Trophoblast cell (in vitro differentiated cells and primary cell): Measurements from ENCODE around the gene GPR3. TPM values are rescaled to one million over a fixed set of nuclear protein-coding genes. Genes with fewer than 3 reads are reported as not detected.

ENCODE experiments used
- DNase-seq, 2 donors: peaks; one replicate each; pipeline ENCODE4 v3.0.0-alpha.2; 2016
- H2AFZ ChIP-seq: 2 replicates; pipeline ENCODE4 v1.6.1; 2013; ENCODE audit warnings: low read length, moderate library complexity, mild to moderate bottlenecking; ENCODE audit not compliant: insufficient read depth, poor library complexity
- H2AK5ac ChIP-seq: 2 replicates; pipeline ENCODE4 v1.6.1; 2013; ENCODE audit warnings: mild to moderate bottlenecking, low read length
- H2BK120ac ChIP-seq: 2 replicates; pipeline ENCODE4 v1.6.1; 2013; ENCODE audit warnings: low read length, mild to moderate bottlenecking, moderate library complexity; ENCODE audit not compliant: insufficient read depth, poor library complexity
- H2BK12ac ChIP-seq: 2 replicates; pipeline ENCODE4 v1.6.1; 2013; ENCODE audit warnings: mild to moderate bottlenecking, low read length, moderate library complexity
- H2BK5ac ChIP-seq: 2 replicates; pipeline ENCODE4 v1.6.1; 2013; ENCODE audit warnings: low read length, low read depth, moderate library complexity, mild to moderate bottlenecking; ENCODE audit not compliant: poor library complexity
- H3K14ac ChIP-seq: 2 replicates; pipeline ENCODE4 v1.6.1; 2013; ENCODE audit warnings: mild to moderate bottlenecking, low read length
- H3K18ac ChIP-seq: 2 replicates; pipeline ENCODE4 v1.6.1; 2013; ENCODE audit warnings: mild to moderate bottlenecking, low read length
- H3K23ac ChIP-seq: 2 replicates; pipeline ENCODE4 v1.6.1; 2013; ENCODE audit warnings: low read length
- H3K27ac ChIP-seq: 2 replicates; pipeline ENCODE4 v1.5.1; 2013; ENCODE audit warnings: low read depth, mild to moderate bottlenecking, inconsistent platforms, low read length, moderate library complexity
- H3K27me3 ChIP-seq: 2 replicates; pipeline ENCODE4 v1.6.1; 2013; ENCODE audit warnings: inconsistent platforms, mild to moderate bottlenecking, low read length, moderate library complexity; ENCODE audit not compliant: insufficient read depth
- H3K36me3 ChIP-seq, 2 experiments: 1 replicate in 1 of 2; 2 replicates in 1 of 2; pipeline ENCODE4 v1.6.1; 2013; ENCODE audit warnings: low read length in 2 of 2, mild to moderate bottlenecking in 2 of 2, moderate library complexity in 1 of 2; ENCODE audit not compliant: insufficient read depth in 2 of 2, control insufficient read depth in 1 of 2
- H3K4ac ChIP-seq: 2 replicates; pipeline ENCODE4 v1.6.1; 2013; ENCODE audit warnings: low read depth, mild to moderate bottlenecking, low read length, moderate library complexity
- H3K4me1 ChIP-seq, 2 experiments: 1 replicate in 1 of 2; 2 replicates in 1 of 2; pipeline ENCODE4 v1.6.1; 2013; ENCODE audit warnings: low read length in 2 of 2, mild to moderate bottlenecking in 2 of 2, moderate library complexity in 1 of 2; ENCODE audit not compliant: insufficient read depth in 2 of 2, control insufficient read depth in 1 of 2
- H3K4me2 ChIP-seq: 2 replicates; pipeline ENCODE4 v1.6.1; 2013; ENCODE audit warnings: inconsistent platforms, mild to moderate bottlenecking, low read length, moderate library complexity
- H3K4me3 ChIP-seq: 2 replicates; pipeline ENCODE4 v1.5.1; 2013; ENCODE audit warnings: mild to moderate bottlenecking, low read depth, low read length, inconsistent platforms
- H3K79me1 ChIP-seq: one replicate; pipeline ENCODE4 v1.6.1; 2013; ENCODE audit warnings: low read length
- H3K79me2 ChIP-seq: 2 replicates; pipeline ENCODE4 v1.6.1; 2013; ENCODE audit warnings: low read length, mild to moderate bottlenecking; ENCODE audit not compliant: control insufficient read depth, insufficient read depth, poor library complexity
- H3K9ac ChIP-seq: 2 replicates; pipeline ENCODE4 v1.6.1; 2013; ENCODE audit warnings: mild to moderate bottlenecking, low read length
- H3K9me3 ChIP-seq: 2 replicates; pipeline ENCODE4 v1.6.1; 2013; ENCODE audit warnings: low read depth, mild to moderate bottlenecking, control low read depth, inconsistent platforms, low read length; ENCODE audit not compliant: insufficient read depth
- H4K12ac ChIP-seq: 2 replicates; pipeline ENCODE4 v1.6.1; 2013; ENCODE audit warnings: low read depth, mild to moderate bottlenecking, low read length, moderate library complexity
- H4K8ac ChIP-seq: 2 replicates; pipeline ENCODE4 v1.6.1; 2013; ENCODE audit warnings: low read depth, mild to moderate bottlenecking, low read length, moderate library complexity
- H4K91ac ChIP-seq: one replicate; pipeline ENCODE4 v1.6.1; 2013; ENCODE audit warnings: low read depth, mild to moderate bottlenecking, low read length, moderate library complexity
- WGBS: extraction: QIAGEN DNeasy Blood & Tissue Kit; methylation state at CpG from one replicate; pipeline ENCODE4 v1.1.7; 2013; ENCODE audit warnings: missing lambda C conversion rate; ENCODE audit not compliant: insufficient read length, insufficient coverage; ENCODE audit errors: extremely low coverage; 5-methylcytosine and 5-hydroxymethylcytosine counted together
- polyA plus RNA-seq: library from polyadenylated mRNA; stranded (reverse); fragments of 200-250 nt; gene quantifications from 2 replicates; pipeline ENCODE4 v1.2.3, GENCODE V29; 2013

GPR3 gene, protein sequence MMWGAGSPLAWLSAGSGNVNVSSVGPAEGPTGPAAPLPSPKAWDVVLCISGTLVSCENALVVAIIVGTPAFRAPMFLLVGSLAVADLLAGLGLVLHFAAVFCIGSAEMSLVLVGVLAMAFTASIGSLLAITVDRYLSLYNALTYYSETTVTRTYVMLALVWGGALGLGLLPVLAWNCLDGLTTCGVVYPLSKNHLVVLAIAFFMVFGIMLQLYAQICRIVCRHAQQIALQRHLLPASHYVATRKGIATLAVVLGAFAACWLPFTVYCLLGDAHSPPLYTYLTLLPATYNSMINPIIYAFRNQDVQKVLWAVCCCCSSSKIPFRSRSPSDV
- 0.47 and 0.60 TPM in 2 replicates for polyA plus RNA-seq

DNA sequence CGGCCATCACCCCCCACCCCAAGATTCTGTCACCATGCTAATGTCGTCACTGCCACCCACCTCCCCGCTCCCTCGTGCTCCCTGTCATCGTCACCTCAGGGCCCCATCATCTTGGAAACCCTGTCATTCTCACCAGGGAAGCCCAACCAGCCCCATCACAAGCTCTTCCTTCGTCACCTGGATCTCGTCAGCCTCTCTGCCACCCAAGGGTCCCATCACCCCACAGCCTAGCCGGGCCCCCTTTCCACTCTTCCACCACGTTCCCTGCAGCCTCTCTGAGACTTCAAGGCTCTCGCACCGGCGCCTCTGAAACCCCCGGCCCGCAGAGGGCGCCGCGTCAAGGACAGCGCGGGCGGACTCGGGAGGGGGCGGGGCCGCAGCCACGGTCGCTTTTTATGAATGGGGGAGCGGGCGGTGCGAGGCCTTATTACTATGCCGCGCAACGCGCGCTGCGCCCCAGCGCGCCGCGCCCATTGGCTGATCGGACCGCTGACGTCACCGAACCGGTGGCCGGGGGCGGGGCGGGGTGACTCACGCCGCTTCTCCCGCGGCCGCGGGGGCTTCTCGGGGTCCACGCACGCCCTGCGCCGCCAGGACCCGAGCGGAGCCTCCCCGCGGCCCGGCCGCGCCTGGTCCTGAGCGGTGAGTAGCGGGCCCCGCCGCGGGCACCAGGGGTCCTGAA is at the start of gene GPR3:
GPR3 (plus strand) TSS at position 527 of the 682 bp plus-strand sequence. CDS start 1,177 bp downstream, outside the sequence.
- Histone ChIP-seq H3K79me2 (no peaks in the 10 kb centered on the region), H3K27ac (no peak within 1 kb of the TSS), H3K79me1 (peaks cover 2% of the 10 kb centered on the region), H2AFZ (peak within 1 kb of the TSS; percentile 64), H4K12ac (no peak within 1 kb of the TSS), H2BK5ac (no peak within 1 kb of the TSS), H3K9ac (peak within 1 kb of the TSS; percentile 15), H3K27me3 (no peaks in the 10 kb centered on the region), H2BK120ac (no peak within 1 kb of the TSS), H3K14ac (no peak within 1 kb of the TSS), H3K36me3 (no peaks in the 10 kb centered on the region), H3K4me2 (peak within 1 kb of the TSS; percentile 93), H3K18ac (no peak within 1 kb of the TSS), H4K91ac (no peak within 1 kb of the TSS), H3K4me3 (peak within 1 kb of the TSS; percentile 70), H4K8ac (peak within 1 kb of the TSS; percentile 28), H3K4ac (no peak within 1 kb of the TSS), H3K23ac (no peak within 1 kb of the TSS), H2AK5ac (no peak within 1 kb of the TSS), H2BK12ac (no peak within 1 kb of the TSS), H3K9me3 (no peaks in the 10 kb centered on the region), H3K4me1 (peaks cover 2 to 13% of the 10 kb centered on the region in 2 experiments)
- WGBS = no CpG with 5 or more reads among the region's 69 CpGs
- peak; percentile 85 to 92 for DNase-seq

DNA sequence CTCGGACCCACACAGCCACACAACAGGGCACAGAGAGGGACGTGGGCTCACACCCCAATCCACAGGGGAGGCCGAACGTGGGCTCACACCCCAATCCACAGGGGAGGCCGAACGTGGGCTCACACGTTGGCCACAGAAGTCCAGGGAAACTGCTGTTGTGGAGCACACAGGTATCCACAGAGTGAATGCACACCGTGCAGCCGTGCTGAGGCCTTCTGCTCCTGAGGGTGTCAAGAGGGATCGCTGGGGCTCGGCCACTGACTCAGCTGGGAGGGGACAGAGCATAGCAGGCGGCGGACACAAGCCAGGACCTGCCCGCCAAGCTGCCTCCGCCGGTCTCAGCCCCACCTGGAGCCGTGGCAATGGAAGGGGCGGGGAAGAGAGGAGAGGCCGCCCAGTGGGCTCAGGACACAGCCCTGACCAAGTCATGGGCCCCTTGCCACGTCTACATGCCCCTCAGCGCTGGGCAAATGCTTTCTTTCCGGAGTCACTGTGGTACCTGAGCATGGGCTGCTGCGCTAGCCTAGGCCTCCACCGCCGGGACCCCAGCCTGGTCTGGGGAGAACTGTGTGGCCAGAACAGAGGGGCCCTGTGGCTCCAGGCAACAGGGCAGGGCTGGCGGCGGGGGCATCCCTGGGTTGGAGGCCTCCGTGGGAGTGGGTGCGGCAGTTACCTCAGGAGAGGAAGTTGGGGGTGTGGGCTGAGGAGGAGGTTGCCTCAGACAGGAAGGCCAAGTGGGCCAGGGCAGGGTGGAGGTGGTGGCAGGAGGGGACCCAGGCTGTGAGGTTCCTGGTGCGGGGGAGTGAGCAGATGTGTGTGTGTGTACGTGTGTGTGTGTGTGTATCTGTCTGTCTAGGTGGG is 49.4 kb upstream of the GPR3 start:
- peak overlapping the region; percentile 96 for H4K91ac ChIP-seq
- H2AK5ac ChIP-seq = peak overlapping the region; percentile 85
- WGBS = no CpG with 5 or more reads among the region's 31 CpGs
- H3K18ac ChIP-seq = peak overlapping the region; percentile 60
- H3K27ac ChIP-seq = peak overlapping the region; percentile 54
- DNase-seq = peak; percentile 86 to 87
- H3K9ac ChIP-seq = no peak overlapping the region
- H2AFZ ChIP-seq = peak overlapping the region; percentile 41
- H2BK12ac ChIP-seq = peak overlapping the region; percentile 62
- peak overlapping the region; percentile 66 for H3K4ac ChIP-seq
- H3K9me3 ChIP-seq = peaks cover 1% of the 10 kb centered on the region
- no peaks in the 10 kb centered on the region for H3K27me3 ChIP-seq
- peak overlapping the region; percentile 25 for H4K12ac ChIP-seq
- H2BK120ac ChIP-seq = peak overlapping the region; percentile 86
- H3K14ac ChIP-seq = peak overlapping the region; percentile 91
- no peak overlapping the region for H3K4me3 ChIP-seq
- peaks cover 13% of the 10 kb centered on the region for H3K79me1 ChIP-seq
- no peak overlapping the region for H3K23ac ChIP-seq
- H3K4me2 ChIP-seq = peak overlapping the region; percentile 20
- H3K4me1 ChIP-seq = peaks cover 28 to 34% of the 10 kb centered on the region in 2 experiments
- no peaks in the 10 kb centered on the region for H3K36me3 ChIP-seq
- H3K79me2 ChIP-seq = peaks cover 4% of the 10 kb centered on the region
- peak overlapping the region; percentile 68 for H2BK5ac ChIP-seq
- peak overlapping the region; percentile 69 for H4K8ac ChIP-seq

DNA sequence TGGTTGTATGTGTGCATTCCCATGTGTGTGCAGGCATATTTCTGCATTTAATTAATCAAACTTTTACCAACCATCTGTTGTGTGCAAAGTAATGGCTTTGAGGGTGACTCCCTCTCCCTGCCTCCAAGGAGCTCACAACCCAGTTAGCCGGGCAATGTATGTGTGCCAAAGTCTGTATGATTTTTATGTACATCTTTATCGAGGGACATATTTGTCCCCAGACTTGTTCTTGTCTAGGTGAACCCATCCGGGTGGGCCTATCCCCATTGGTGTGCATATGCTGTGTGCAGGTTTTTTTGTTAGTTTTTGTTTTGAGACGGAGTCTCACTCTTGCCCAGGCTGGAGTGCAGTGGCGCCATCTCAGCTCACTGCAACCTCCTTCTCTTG is 48.8 kb upstream of the GPR3 start:
- Histone ChIP-seq H3K79me2 (peaks cover 4% of the 10 kb centered on the region), H2BK120ac (peak overlapping the region; percentile 86), H4K12ac (no peak overlapping the region), H3K4ac (no peak overlapping the region), H3K9ac (no peak overlapping the region), H3K4me3 (no peak overlapping the region), H3K4me2 (no peak overlapping the region), H2BK12ac (peak overlapping the region; percentile 55), H2BK5ac (no peak overlapping the region), H3K36me3 (no peaks in the 10 kb centered on the region), H4K8ac (peak overlapping the region; percentile 69), H3K27me3 (no peaks in the 10 kb centered on the region), H3K9me3 (peaks cover 1% of the 10 kb centered on the region), H4K91ac (peak overlapping the region; percentile 96), H3K14ac (peak overlapping the region; percentile 91), H3K4me1 (peaks cover 28 to 34% of the 10 kb centered on the region in 2 experiments), H3K79me1 (peaks cover 13% of the 10 kb centered on the region), H3K18ac (peak overlapping the region; percentile 60), H2AFZ (no peak overlapping the region), H3K23ac (no peak overlapping the region), H2AK5ac (peak overlapping the region; percentile 85), H3K27ac (no peak overlapping the region)
- DNase-seq = peak in 1 of 2 donors; percentile 25
- no CpG with 5 or more reads among the region's 5 CpGs for WGBS

DNA sequence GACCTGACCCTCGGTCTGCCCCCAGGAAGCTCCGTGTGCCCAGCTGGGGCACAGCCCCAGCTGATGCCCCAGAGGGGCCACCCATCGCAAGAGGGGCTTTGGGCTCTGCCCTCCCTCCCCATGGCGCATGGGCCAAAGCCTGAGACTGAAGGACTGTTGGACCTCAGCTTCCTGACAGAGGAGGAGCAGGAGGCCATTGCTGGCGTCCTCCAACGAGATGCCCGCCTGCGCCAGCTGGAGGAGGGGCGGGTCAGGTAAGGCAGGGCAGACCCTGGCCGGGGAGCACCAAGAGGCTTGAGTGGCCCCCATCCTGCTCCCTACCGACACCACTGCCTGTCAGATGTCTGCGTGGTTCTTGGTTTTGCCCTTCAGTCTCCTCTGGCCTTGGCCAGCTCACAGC is 47.1 kb upstream of the GPR3 start:
- no CpG with 5 or more reads among the region's 12 CpGs for WGBS
- no peak overlapping the region for H3K4me3 ChIP-seq
- H2BK120ac ChIP-seq = no peak overlapping the region
- peaks cover 38 to 46% of the 10 kb centered on the region in 2 experiments for H3K4me1 ChIP-seq
- peaks cover 21% of the 10 kb centered on the region for H3K79me1 ChIP-seq
- DNase-seq = no peak
- H3K27me3 ChIP-seq = no peaks in the 10 kb centered on the region
- no peak overlapping the region for H3K14ac ChIP-seq
- H4K8ac ChIP-seq = no peak overlapping the region
- H3K4ac ChIP-seq = no peak overlapping the region
- no peak overlapping the region for H2BK5ac ChIP-seq
- H3K9ac ChIP-seq = no peak overlapping the region
- H2BK12ac ChIP-seq = no peak overlapping the region
- H4K12ac ChIP-seq = no peak overlapping the region
- no peaks in the 10 kb centered on the region for H3K36me3 ChIP-seq
- no peak overlapping the region for H2AFZ ChIP-seq
- peaks cover 4% of the 10 kb centered on the region for H3K79me2 ChIP-seq
- H3K18ac ChIP-seq = no peak overlapping the region
- H3K4me2 ChIP-seq = no peak overlapping the region
- H3K9me3 ChIP-seq = peaks cover 4% of the 10 kb centered on the region
- H3K23ac ChIP-seq = no peak overlapping the region
- H4K91ac ChIP-seq = no peak overlapping the region
- no peak overlapping the region for H2AK5ac ChIP-seq
- no peak overlapping the region for H3K27ac ChIP-seq
